SIG-M5 treated with dmso at 0.1 percent for 504 hours (cell line): ENCODE data around the gene ZNF532.

Source experiments
- DNase-seq: peaks from one replicate; lab custom pipeline; 2025; ENCODE audit not compliant: unreplicated experiment; lab: John Stamatoyannopoulos, UW

Gene ZNF532

GRCh38 chr18:58941426-58942099 is 76.9 kb downstream of the ZNF532 start:
- no peak for DNase-seq

DNA sequence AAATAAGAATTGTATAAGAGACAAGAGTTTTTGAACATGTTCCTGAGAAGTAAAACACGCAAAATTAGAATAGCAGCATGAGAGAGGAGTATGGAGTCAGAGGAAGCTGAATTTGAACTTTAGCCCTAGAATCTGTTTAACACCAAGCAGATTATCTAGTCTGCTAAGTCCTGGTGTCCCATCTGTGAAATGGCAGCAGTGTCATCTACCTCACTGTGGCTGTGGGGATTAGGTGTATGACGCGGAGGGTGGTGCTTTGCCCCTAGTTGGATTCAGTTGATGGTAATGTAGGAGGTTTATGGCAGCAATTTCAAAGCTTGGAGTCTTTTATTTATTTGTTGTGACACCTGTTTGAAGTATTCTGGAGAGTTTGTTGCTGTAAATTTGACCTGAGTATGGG is 79.2 kb downstream of the ZNF532 start:
- DNase-seq, result no peak

- DNase-seq, result no peak
These were observed 82.6 kb downstream of the ZNF532 start for GRCh38 chr18:58947136-58947732.

GRCh38 chr18:58949031-58949430 is 84.4 kb downstream of the ZNF532 start:
- DNase-seq, result no peak

DNA sequence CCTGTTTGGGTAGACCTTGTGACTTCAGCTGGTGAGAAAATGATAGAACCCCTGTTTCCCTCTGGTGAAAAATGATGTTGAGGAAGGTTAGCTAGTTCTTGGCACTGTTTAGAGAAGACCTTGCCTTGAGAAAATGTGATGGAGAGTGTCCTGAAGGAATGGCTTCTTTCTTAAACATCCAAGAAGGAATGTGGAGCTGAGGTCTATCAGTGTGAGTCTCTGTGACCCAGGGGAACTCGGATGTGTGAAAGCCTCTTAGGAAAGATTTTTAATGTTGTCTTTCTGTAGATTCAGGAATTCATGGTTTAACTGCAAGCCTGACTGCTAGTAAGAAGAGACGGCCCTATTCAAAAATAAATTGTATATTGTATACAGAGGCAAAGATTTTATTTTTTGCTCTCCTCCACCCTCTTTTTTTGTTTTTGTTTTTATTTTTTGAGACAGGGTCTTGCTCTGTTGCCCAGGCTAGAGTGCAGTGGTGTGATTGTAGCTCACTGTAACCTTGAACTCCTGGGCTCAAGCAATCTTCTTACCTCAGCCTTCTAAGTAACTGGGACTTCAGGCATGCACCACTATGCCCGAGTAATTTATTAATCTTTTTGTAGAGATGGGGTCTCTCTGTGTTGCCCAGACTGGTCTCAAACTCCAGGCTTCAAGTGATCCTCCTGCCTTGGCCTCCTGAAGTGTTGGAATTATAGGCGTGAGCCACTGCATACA is 87.5 kb downstream of the ZNF532 start:
- DNase-seq, result no peak

- no peak for DNase-seq
These were observed 88.2 kb downstream of the ZNF532 start for GRCh38 chr18:58952858-58953257.

DNA sequence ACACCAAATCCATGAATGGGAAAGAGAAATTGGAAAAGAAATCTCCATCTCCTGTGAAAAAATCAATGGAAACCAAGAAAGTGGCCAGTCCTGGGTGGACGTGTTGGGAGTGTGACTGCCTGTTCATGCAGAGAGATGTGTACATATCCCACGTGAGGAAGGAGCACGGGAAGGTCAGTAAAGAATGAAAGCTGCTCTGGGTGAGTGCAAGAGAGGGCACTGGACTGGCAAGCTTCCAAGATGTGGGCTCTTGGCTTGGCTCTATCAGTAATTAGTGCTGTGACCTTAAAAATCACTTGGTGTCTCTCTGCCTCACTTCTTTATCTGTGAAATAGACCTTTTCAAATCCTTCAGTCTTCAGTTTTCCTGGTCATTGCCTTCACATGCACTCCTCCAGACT is 89.0 kb downstream of the ZNF532 start:
- DNase-seq, result no peak

DNA sequence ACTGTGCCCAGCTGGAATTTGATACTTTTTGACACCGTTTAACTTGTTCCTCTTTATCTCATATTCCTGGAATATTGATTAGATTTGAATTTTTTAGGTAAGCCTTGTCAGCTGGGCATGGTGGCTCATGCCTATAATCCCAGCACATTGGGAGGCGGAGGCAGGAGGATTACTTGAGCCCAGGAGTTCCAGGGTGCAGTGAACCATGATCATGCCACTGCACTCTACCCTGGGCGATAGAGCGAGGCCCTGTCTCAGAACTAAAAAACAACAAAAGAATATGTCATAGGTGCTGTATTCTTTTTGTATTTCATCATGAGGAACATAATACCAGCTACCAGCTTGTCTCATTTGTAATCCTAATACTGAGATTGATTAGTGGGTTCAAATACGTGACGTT is 90.3 kb downstream of the ZNF532 start:
- no peak for DNase-seq

- no peak for DNase-seq
These were observed 91.1 kb downstream of the ZNF532 start for GRCh38 chr18:58955738-58956137.

DNA sequence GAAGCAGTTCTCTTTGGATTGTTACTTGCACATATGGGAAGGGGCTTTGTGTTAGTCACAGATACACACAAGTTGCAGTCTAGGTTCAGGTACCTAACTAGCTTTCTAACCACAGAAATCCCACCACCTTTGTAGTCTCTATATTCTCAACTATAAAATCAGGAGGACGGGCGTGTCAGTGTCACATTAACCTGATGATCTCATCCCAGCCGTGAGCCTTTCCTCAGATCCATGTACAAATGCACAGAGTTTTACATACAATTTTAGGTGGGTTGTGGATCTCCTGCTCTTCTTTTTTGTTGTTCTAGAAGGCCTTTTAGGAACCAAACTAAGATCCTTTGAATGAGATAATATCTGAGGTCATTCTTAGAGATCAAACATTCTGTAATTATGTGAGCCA is 94.0 kb downstream of the ZNF532 start:
- DNase-seq, result no peak

GRCh38 chr18:58960508-58960907 is 95.8 kb downstream of the ZNF532 start:
- no peak for DNase-seq

- no peak for DNase-seq
These were observed 96.5 kb downstream of the ZNF532 start for GRCh38 chr18:58960946-58961722.

- DNase-seq, result no peak
These were observed 97.7 kb downstream of the ZNF532 start for GRCh38 chr18:58962336-58962735.

GRCh38 chr18:58965291-58966004 is 100.8 kb downstream of the ZNF532 start:
- DNase-seq, result no peak

GRCh38 chr18:58966005-58966677 is 101.5 kb downstream of the ZNF532 start:
- DNase-seq, result no peak

DNA sequence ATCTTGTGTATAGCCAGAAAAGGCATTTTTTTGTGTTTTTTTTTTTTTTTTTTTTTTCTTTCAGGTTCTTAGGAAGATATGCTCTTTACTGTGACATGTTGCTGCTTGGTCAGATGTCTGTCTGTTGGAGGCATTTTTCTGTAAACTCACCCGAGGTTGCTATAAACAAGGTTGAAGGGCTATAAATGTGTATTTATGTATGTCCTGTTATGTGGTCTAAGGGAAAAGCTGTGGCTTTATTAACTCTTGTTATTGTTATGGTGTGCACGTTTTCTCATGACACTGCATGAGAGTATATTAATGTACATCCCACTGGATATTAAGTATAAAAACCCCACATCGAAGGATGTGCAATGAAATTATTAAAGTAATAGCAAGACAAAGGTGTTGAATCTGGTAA is 102.0 kb downstream of the ZNF532 start:
- no peak for DNase-seq

- no peak for DNase-seq
These were observed 103.1 kb downstream of the ZNF532 start for GRCh38 chr18:58967751-58968254.

DNA sequence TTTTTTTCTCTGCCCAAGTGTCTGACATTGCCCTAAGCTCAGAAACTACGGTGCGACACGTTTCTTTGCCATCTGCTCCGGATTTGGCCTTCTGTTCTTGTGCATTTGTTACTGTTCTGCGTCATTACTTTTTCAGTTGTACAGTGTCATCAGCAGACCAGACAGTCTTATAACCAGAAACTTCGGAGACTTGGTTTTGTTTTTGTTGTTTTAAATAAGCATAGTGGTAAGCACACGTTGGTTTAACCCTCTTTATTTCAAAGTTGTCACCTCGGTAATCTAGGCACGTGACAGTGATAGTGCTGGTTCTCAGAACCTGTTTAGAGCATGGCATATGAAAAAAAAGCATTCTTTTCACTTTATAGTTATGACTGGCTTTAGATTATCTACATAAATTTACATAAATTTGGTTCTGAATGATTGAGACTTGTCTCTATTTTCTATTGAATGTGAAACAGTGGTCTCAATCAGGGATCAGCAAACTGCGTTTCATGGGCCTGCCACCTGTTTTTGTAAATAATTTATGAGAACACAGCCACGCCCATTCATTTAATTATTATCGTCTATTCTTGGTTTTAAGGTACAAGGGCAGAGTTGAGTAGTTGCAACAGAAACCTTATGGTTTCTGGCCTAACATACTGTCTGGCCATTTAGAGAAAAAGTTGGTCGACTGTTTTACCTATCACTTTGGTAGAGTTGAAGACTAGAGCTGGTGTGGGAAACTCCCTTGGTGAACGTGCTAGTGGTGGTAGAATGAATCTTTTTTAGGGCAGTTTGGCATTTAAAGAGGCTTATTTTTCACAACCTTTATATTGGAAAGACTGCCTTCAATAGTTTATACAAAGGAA is 106.5 kb downstream of the ZNF532 start:
- DNase-seq, result no peak

DNA sequence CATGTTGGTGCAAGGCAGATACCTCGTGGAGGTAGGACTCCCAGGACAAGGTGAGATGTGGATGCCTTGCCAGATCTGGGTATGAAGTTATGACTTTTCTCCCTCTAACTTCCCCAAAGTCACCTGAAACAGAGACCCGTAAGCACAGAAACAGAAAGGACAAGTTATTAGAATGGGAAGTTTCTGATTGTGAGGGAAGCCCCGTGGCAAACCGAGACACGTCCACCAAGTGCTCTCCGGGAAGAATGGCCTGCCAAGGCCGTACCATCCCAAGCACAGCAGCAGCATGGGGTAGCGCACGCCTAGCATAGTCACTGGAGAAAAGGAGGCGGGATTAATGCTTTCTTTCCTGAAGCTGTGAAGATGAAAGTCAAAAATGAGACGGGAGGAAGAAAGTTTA is 110.6 kb downstream of the ZNF532 start:
- DNase-seq, result no peak
